ENCODE results near the gene CBR1. TPM values are rescaled to one million over a fixed set of nuclear protein-coding genes. Genes with fewer than 3 reads are reported as not detected.

The CBR1 gene
- total RNA-seq, 1 donor from 2014 or later: 111 TPM

DNA sequence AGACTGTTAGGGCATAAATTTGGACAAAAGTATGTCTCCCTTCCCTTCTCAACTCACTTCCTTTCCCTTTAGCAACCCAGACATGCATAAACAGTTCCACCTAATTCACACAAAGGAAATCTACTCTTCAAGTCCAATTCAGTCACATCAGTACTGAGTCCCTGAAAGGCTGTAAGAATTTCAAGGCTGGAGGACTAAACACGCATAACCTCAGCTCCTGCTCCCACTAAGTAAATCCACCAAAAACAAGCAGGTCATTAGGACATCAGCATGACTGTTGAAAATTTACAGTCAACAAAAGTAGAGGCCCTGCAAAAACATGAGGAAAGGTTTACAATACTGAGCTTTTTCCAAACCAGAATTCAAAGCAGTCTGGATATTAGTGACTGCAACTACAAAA lies 27.9 kb upstream of the CBR1 start:
- H3K36me3 ChIP-seq (ENCODE audit: control insufficient read depth, insufficient read depth, low read length): peaks cover 15% of the 10 kb centered on the region
- DNase-seq (ENCODE audit: low read depth) (no peak), FAIRE-seq (no peak)
- TF ChIP-seq, protein P1, sequence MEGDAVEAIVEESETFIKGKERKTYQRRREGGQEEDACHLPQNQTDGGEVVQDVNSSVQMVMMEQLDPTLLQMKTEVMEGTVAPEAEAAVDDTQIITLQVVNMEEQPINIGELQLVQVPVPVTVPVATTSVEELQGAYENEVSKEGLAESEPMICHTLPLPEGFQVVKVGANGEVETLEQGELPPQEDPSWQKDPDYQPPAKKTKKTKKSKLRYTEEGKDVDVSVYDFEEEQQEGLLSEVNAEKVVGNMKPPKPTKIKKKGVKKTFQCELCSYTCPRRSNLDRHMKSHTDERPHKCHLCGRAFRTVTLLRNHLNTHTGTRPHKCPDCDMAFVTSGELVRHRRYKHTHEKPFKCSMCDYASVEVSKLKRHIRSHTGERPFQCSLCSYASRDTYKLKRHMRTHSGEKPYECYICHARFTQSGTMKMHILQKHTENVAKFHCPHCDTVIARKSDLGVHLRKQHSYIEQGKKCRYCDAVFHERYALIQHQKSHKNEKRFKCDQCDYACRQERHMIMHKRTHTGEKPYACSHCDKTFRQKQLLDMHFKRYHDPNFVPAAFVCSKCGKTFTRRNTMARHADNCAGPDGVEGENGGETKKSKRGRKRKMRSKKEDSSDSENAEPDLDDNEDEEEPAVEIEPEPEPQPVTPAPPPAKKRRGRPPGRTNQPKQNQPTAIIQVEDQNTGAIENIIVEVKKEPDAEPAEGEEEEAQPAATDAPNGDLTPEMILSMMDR (IDR thresholded peaks at IDR 0.05; ENCODE audit: insufficient read depth, low read length, severe bottlenecking): no peak
- no peaks in the 10 kb centered on the region for H3K27me3 ChIP-seq (ENCODE audit: control insufficient read depth, insufficient read depth, low read length)
- no peak overlapping the region for H3K4me3 ChIP-seq (ENCODE audit: low read depth, low read length)

GRCh38 chr21:36044056-36044455 lies 25.8 kb upstream of the CBR1 start:
- DNase-seq (ENCODE audit: low read depth): no peak
- FAIRE-seq: no peak
- H3K36me3 ChIP-seq (ENCODE audit: control insufficient read depth, insufficient read depth, low read length): peaks cover 18% of the 10 kb centered on the region

DNA sequence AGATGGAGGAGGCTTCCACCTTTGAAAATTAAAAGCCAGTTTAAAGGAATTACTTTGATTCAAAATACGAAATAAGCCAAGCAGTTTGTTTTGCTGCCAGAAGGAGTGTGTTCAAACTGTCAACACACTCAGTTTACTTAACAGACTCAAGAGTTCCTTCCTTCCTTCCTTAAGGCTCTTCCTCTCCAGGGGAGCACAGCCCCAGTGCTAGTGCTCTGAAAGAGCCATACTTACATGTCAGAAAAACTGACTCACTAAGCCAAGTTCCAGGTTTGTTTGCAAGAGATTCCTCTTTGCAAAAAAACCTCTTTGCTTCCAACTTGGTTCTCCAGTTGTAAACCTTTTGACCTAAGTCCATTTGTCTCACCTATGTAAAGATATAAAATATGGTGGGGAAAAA lies 23.8 kb upstream of the CBR1 start:
- H3K4me3 ChIP-seq (ENCODE audit: low read depth, low read length): no peak overlapping the region
- no peaks in the 10 kb centered on the region for H3K27me3 ChIP-seq (ENCODE audit: control insufficient read depth, insufficient read depth, low read length)
- peaks cover 24% of the 10 kb centered on the region for H3K36me3 ChIP-seq (ENCODE audit: control insufficient read depth, insufficient read depth, low read length)
- FAIRE-seq (no peak), DNase-seq (ENCODE audit: low read depth) (no peak)
- TF ChIP-seq, protein P1 (IDR thresholded peaks at IDR 0.05; ENCODE audit: insufficient read depth, low read length, severe bottlenecking): no peak

More at GRCh38 chr21:36044056-36044455, 25.8 kb upstream of the CBR1 start:
- Histone ChIP-seq H3K4me3 (ENCODE audit: low read depth, low read length) (no peak overlapping the region), H3K27me3 (ENCODE audit: control insufficient read depth, insufficient read depth, low read length) (no peaks in the 10 kb centered on the region)
- TF ChIP-seq, protein P1 (IDR thresholded peaks at IDR 0.05; ENCODE audit: insufficient read depth, low read length, severe bottlenecking): no peak

DNA sequence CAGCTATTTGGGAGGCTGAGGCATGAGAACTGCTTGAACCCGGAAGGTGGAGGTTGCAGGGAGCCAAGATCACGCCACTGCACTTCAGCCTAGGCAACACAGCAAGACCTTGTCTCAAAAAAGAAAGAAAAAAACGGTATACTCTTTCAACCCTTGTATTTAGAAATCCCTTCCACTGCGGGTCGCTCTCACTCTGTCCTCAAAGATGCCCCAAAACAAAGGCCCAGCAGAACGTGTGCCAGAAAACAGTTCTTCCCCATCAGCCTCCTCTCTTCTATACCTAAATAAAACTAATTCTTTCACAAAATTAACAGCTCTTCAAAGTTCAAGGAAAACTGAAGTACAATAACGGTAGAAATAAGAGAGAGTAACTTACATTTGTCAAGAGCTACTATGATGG lies 22.7 kb upstream of the CBR1 start:
- no peak for DNase-seq (ENCODE audit: low read depth)
- no peak for FAIRE-seq
- H3K36me3 ChIP-seq (ENCODE audit: control insufficient read depth, insufficient read depth, low read length): peaks cover 25% of the 10 kb centered on the region

DNA sequence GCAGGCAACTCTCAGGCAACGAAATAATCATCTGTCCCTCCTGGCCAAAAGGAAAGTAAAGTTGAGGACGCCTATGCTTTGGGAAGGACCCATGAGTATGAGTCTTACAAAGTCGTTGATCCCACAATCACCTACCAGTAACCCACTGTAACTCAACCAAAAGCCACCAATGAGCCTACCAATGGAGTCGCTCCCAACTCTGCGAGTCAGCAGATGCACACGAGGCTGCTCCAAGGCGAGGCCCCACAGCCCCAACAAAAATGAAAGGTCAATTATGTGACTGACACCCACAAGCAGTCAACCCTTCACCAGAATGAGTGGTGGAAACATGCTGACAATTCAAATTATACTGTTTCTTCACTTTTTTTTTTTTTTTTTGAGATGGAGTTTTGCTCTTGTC lies 21.5 kb upstream of the CBR1 start:
- no peaks in the 10 kb centered on the region for H3K27me3 ChIP-seq (ENCODE audit: control insufficient read depth, insufficient read depth, low read length)
- FAIRE-seq: no peak
- no peak for DNase-seq (ENCODE audit: low read depth)
- TF ChIP-seq, protein P1 (IDR thresholded peaks at IDR 0.05; ENCODE audit: insufficient read depth, low read length, severe bottlenecking): no peak
- peaks cover 29% of the 10 kb centered on the region for H3K36me3 ChIP-seq (ENCODE audit: control insufficient read depth, insufficient read depth, low read length)
- H3K4me3 ChIP-seq (ENCODE audit: low read depth, low read length): no peak overlapping the region

More for the DNA sequence above, 22.7 kb upstream of the CBR1 start:
- TF ChIP-seq, protein P1 (IDR thresholded peaks at IDR 0.05; ENCODE audit: insufficient read depth, low read length, severe bottlenecking): no peak
- Histone ChIP-seq H3K27me3 (ENCODE audit: control insufficient read depth, insufficient read depth, low read length) (no peaks in the 10 kb centered on the region), H3K4me3 (ENCODE audit: low read depth, low read length) (no peak overlapping the region)

Measured in bronchial epithelial cell (primary cell).